Amygdala (tissue), 56 donors: ENCODE results near the gene SPINDOC.
"Not testable (repeated sequence)": the region's sequence is repeated elsewhere in the genome, so short reads cannot be mapped to it uniquely, and the experiment has no call there.

Experiments used
- DNase-seq, 56 donors: peaks; one replicate each; lab custom pipeline; 2025; lab: John Stamatoyannopoulos, UW

SPINDOC gene

GRCh38 chr11:63783925-63784592 lies 29.2 kb upstream of the SPINDOC start:
- no peak for DNase-seq

DNA sequence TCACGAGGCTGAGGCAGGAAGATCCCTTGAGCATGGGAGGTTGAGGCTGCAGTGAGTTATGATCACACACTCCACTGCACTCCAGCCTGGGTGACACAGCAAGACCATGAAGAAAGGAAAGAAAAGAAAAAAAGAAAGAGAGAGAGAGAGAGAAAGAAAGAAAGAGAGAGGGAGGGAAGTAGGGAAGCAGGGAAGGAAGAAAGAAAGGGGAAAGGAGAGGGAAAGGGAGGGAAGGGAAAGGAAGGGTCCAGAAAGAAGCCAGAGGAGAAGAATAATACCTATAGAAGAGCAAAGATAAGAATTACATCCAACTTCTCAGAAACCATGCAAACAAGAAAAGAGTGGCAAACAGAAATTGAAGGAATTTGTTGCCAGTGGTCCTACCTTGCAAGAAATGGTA lies 27.4 kb upstream of the SPINDOC start:
- DNase-seq, result no peak

GRCh38 chr11:63791495-63792167 lies 21.6 kb upstream of the SPINDOC start:
- no peak for DNase-seq

GRCh38 chr11:63793161-63793560 lies 20.1 kb upstream of the SPINDOC start:
- DNase-seq, result no peak

DNA sequence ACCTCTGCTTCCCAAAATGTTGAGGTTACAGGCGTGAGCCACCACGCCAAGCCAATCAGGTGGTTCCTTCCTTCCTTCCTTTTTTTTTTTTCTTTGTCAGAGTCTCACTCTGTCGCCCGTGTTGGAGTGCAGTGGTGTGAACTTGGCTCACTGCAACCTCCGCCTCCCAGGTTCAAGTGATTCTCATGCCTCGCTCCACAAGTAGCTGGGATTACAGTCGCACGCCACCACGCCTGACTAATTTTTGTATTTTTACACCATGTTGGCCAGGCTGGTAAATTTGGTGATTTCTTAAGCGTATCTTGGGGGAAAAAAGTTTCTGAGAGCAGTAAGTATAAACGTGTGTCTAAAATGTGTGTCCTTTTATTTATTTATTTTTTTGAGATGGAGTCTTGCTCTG lies 18.2 kb upstream of the SPINDOC start:
- DNase-seq, result no peak

- DNase-seq, result no peak
Measured at GRCh38 chr11:63800921-63801320, 12.3 kb upstream of the SPINDOC start.

DNA sequence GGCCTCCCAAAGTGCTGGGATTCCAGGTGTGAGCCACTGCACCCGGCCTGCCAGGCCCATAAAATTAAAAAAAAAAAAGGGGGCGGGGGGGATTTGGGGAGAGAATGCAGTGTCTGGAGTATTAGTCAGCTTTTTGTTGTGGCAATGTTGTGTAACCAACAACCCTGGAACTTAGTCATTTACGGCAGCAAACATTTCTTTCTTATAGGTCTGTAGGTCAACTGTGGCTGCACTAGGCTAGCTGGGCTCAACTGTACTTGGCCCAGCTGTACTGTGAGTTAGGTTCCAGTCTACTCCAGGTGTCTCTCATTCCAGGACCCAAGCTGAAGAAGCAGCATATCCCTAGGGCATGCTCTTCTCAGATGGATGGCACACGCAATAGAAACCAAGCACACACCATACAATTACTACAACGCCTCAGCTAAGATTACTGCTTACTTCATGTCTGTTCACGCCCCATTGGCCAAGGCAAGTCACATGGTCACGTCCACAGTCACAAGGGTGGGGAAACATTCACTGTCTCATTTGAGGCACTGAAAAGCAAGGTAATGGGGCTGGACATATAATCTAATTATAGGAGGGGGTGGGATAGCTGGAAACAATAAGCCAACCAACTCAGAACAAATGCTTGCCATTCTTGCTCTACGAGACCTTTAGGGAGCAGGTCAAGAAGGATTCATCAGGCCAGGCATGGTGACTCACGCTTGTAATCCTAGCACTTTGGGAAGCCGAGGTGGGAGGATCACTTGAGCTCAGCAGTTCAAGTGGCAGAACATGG lies 10.4 kb upstream of the SPINDOC start:
- DNase-seq, result no peak

GRCh38 chr11:63804259-63804658 lies 9.0 kb upstream of the SPINDOC start:
- no peak for DNase-seq

- no peak for DNase-seq
Measured at GRCh38 chr11:63805844-63806415, 7.3 kb upstream of the SPINDOC start.

DNA sequence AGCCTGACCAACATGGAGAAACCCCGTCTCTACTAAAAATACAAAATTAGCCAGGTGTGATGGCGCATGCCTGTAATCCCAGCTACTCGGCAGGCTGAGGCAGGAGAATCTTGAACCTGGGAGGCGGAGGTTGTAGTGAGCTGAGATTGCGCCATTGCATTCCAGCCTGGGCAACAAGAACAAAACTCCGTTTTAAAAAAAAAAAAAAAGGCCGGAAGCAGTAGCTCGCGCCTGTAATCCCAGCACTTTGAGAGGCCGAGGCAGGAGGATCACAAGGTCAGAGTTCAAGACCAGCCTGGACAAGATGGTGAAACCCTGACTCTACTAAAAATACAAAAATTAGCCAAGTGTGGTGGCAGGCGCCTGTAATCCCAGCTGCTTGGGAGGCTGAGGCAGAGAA lies 2.9 kb upstream of the SPINDOC start:
- DNase-seq, result not testable (repeated sequence)

DNA sequence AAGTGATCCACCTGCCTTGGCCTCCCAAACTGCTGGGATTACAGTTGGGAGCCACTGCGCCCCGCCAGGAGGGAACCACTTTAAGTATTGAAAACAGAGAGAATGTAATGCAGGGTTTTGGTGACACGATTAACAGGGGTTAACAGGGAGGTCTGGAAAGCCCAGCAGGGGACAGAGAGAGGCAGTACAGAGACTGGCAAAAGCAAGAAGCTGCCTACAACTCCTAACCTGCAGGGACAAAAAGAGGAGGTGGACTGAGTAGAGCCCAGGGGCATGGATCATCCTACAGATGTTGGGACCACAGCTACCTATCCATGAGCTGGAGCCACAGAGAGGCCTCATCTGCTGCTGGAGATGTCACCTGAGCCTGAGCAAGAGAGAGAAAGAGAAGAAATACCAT lies 1.7 kb upstream of the SPINDOC start:
- DNase-seq, result no peak

GRCh38 chr11:63813563-63814382 lies 517 bp downstream of the SPINDOC start:
- peak in 44 of 56 donors; percentile 7 to 72 (median 41) for DNase-seq

GRCh38 chr11:63814383-63814736 lies 1.1 kb downstream of the SPINDOC start:
- DNase-seq, result no peak

DNA sequence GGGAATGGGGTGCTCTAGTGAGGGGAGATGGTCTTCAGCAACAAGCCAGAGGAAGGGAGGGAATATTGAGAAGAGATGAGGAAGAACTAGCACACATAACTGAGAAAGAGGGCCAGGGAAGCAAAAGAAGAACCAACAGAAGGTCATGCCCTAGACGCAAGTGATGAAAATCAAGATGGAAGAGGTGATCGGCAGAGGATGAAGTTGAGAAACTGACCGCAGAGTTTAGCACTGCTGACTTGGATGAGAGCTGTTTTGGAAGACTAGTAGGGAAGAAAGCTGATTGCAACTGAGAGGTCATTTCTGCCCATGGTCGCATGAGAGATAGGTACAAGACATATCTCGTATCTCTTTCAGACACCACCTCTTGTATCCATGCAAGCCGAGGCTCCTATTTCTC lies 2.9 kb downstream of the SPINDOC start:
- no peak for DNase-seq

DNA sequence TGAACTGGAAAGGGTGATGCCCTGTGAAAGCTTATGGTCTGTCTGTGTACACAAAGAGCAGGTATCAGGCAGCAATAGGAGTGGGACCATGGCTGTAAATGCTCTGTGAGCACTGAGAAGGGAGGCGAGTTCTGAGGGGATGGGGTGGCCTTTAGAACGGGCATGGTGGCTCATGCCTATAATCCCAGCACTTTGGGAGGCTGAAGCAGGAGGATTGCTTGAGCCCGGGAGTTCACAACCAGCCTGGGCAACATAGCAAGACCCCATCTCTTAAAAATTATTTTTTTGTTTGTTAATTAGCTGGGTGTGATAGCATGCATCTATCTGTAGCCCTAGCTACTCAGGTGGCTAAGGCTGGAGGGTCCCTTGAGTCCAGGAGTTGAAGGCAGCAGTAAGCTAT lies 3.5 kb downstream of the SPINDOC start:
- DNase-seq, result no peak

GRCh38 chr11:63817758-63818498 lies 4.7 kb downstream of the SPINDOC start:
- DNase-seq, result no peak

DNA sequence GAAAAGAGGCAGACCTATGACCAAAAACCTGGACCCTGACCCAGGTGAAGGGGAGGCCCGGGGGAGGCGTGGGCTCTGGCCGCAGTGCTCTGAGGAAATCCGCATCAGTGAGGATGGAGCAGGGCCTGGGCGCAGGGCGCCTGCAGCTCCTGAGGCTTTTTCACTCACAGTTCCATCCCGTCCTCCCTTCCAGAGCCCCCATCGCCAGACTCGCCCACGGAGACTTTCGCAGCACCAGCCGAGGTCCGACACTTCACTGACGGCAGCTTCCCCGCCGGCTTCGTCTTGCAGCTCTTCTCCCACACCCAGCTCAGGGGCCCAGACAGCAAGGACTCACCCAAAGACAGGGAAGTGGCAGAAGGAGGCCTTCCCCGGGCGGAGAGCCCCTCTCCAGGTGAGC lies 5.4 kb downstream of the SPINDOC start:
- DNase-seq, result no peak

DNA sequence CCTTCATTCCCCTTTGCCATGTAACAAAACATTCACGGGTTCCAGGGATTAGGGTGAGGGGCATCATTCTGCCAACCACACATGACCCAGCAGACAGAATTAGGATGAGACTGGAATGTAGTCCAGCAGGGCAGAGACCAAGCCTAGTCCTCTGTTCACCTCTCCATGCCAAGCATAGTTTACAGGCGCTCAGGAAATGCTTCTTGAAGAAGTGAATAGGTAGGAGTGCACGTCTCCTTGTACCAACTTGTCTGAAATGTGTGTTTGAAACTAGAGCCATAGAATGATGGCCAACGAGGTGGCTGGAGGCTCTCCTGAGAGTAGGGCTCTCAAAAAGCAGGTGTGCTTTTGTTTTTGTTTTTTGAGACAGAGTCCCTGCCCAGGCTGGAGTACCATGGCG lies 8.2 kb downstream of the SPINDOC start:
- no peak for DNase-seq

GRCh38 chr11:63826471-63827190 lies 13.4 kb downstream of the SPINDOC start:
- DNase-seq, result no peak
